HFF-Myc (cell line): ENCODE results near the gene SPATA17.
"Not testable (repeated sequence)": the region's sequence is repeated elsewhere in the genome, so short reads cannot be mapped to it uniquely, and the experiment has no call there.

Experiments used
- DNase-seq: peaks from one replicate; pipeline ENCODE4 v3.0.0-alpha.2; 2011; ENCODE audit warnings: low read depth; ENCODE audit errors: extremely low read depth
- H3K4me3 ChIP-seq: replicated peaks from 2 replicates; pipeline ENCODE4 v1.5.1; 2011; ENCODE audit warnings: low read depth, mild to moderate bottlenecking, control low read depth, low read length
- TF ChIP-seq, protein P1 (sequence below): IDR thresholded peaks from 2 replicates; pipeline ENCODE4 v1.5.1; 2012; ENCODE audit warnings: mild to moderate bottlenecking, low read depth, low read length, control low read depth; ENCODE audit errors: missing control alignments

The SPATA17 gene

DNA sequence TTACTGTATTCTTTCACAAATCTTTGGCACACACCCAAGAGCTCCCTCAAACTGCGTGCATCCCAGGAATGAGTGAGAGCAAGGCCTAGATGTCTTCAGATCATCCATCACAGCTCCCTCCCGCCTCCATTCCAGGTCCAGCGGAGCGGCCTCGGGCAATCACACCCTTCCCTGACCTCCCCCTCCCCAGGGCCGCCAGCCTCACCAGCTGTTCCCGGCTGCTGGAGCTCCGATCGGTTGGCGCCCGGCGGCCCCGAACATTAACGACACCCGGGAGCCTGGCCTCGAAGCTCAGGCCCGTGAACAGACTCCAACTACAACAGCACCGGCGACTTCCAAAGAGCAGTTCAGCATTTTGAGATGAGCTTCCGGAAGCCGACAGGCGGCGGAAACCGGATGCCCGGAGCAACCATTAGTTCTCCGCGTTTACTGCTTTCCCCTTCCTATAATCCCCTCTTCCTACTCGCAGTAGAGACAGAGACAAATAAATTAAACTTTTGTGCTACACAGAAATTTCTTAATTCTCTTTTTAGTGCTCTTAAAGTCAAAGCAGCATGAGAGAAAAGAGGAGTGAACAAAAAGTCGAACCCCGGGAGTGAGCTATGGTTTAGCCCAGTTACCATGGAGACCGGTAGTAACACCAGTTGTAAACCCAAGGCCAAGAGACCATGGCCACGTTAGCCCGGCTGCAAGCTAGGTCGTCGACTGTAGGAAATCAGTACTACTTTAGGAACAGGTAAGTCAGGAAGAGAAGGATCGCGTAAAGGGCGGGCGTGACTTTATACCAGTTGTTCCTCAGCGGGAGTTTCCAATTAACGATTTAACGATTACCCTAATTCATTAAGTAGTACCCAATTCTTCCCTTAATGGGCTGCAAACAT lies at the start of gene SPATA17, which contains the start of gene GPATCH2:
TSS of gene SPATA17 (plus strand) at position 634 of the 881 bp plus-strand sequence. CDS start at position 669, 35 bp downstream.
TSS of gene GPATCH2 (minus strand) at position 380 of the 881 bp plus-strand sequence. CDS start at position 261, 119 bp downstream.
- H3K4me3 ChIP-seq, result peak within 1 kb of the TSS; percentile 76
- TF ChIP-seq, protein P1, sequence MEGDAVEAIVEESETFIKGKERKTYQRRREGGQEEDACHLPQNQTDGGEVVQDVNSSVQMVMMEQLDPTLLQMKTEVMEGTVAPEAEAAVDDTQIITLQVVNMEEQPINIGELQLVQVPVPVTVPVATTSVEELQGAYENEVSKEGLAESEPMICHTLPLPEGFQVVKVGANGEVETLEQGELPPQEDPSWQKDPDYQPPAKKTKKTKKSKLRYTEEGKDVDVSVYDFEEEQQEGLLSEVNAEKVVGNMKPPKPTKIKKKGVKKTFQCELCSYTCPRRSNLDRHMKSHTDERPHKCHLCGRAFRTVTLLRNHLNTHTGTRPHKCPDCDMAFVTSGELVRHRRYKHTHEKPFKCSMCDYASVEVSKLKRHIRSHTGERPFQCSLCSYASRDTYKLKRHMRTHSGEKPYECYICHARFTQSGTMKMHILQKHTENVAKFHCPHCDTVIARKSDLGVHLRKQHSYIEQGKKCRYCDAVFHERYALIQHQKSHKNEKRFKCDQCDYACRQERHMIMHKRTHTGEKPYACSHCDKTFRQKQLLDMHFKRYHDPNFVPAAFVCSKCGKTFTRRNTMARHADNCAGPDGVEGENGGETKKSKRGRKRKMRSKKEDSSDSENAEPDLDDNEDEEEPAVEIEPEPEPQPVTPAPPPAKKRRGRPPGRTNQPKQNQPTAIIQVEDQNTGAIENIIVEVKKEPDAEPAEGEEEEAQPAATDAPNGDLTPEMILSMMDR, result peak; percentile 13
- DNase-seq, result peak; percentile 91

DNA sequence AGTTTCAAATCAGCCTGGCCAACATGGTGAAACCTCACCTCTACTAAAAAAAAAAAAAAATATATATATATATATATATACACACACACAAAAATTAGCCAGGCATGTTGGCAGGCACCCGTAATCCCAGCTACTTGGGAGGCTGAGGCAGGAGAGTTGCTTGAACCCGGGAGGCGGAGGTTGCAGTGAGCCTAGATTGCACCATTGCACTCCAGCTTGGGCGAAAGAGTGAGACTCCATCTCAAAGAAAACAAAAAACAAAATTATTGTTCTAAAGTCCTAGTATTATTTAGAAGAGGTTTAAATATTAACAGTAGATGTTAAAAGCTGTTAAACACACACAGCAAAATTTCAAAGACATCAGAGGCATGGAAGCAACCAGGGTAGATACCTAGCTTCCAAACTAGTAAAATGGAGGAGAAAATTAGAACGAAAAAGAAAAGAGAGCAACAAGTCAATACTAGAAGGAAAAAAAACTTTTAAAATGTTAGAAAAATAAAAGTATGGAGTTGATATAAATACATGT lies 46.8 kb upstream of the SPATA17 start:
- not testable (repeated sequence) for DNase-seq, H3K4me3 ChIP-seq

DNA sequence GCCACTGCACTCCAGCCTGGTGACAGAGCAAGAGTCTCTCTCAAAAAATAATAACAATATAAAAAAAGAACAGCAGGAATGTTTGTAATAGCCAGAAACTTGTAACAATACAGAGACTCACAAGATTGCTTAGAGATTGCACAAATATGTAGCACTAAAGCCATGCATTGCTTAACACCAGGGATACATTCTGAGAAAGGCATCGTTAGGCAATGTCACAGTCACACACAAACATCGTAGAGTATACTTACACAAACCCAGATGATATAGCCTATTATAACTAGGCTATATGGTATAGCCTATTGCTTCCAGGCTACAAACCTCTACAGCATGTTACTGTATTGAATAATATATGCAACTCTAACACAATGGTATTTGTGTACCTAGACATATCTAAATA lies 45.6 kb upstream of the SPATA17 start:
- DNase-seq, result no peak
- TF ChIP-seq, protein P1, result no peak
- H3K4me3 ChIP-seq, result no peak overlapping the region

DNA sequence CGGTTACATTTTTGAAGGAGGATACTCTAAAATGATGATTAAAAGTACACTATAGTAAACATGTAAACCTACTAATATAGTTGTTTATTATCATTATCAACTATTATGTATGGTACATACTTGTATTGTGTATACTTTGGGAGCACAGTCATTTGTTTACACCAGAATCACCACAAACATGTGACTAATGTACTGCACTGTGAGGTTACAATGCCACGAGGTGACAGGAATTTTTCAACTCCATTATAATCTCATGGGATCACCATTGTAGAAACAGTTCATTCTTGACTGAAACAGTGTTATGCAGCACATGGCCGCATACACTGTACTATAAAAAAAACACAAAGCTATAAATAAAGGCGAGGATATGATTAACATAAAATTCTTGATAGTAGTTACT lies 44.6 kb upstream of the SPATA17 start:
- TF ChIP-seq, protein P1, result no peak
- DNase-seq, result no peak
- H3K4me3 ChIP-seq, result no peak overlapping the region

DNA sequence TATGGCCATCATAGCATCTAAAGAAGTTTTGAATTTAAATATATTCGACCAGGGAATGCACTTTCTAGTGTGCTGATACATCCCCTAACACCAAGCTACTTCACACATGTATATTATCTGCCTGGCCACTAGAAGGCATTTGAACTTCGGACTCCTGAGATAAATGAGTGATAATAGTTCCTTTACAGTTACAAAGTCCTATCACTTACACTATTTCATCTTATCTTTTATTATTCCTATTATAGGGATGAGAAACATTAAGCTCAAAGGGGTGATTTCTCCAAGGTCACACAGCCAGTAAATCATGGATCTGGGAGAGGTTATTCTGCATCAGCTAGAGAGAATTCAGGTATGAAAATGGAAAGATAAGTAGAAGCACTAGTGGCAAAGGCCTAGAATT lies 40.5 kb upstream of the SPATA17 start:
- no peak overlapping the region for H3K4me3 ChIP-seq
- DNase-seq, result no peak
- TF ChIP-seq, protein P1, result no peak

DNA sequence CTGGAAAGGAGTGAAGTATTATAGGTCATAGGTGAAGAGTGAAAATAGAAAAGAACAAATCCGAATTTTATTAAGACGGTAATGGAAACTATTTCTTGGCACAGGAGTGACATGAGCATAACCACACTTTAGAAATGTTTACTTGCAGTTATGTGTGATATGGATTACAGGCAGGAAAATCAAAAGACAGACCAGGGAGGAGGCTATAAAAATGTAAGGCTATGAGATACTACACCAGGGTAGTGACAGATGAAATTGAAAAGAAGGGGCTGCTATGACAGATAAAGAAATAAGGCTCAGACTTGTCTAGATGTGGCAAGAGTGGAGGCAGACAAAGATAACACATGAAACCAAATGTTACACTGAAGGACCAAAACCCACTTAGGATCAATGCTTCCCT lies 32.0 kb upstream of the SPATA17 start:
- no peak overlapping the region for H3K4me3 ChIP-seq
- TF ChIP-seq, protein P1, result no peak
- no peak for DNase-seq

GRCh38 chr1:217602380-217602779 lies 28.8 kb upstream of the SPATA17 start:
- no peak for DNase-seq
- H3K4me3 ChIP-seq, result no peak overlapping the region
- TF ChIP-seq, protein P1, result no peak
